ENCODE measurements around the gene MDH1B.

Gene MDH1B

DNA sequence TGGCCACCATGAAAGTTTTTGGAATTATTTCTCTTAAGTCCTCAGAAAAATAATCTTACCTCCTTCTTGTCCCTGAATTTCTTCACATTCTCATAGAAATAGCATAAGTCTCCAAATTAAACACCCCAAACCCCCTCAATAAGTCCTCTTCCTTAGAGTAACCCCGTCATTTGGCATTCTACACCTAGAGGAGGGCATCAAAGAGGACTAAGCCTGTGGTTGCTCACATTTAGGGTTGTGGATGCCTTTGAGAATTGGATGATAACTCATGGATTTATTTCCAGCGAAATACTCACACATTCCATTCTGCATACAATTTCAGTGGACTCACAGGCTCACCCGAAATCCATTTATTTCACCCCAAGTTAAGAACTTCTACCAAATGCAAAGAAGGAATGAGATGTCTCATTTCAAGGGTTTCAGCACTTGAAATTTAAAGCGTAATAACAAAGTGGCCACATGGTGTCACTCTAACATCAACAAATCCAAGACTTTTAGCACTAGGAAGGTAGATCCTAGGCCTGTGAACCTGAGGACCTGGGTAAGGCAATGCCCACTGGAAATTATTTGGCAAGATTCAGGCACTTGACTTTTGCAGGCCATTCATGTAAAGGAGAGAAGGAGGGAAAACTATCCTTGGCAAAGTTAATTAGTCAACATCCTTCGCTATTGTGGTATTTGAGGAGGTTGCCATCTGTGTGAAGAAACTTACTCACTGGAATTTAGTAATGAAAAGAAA lies 71.6 kb downstream of the MDH1B start:
- DNase-seq, result no peak

DNA sequence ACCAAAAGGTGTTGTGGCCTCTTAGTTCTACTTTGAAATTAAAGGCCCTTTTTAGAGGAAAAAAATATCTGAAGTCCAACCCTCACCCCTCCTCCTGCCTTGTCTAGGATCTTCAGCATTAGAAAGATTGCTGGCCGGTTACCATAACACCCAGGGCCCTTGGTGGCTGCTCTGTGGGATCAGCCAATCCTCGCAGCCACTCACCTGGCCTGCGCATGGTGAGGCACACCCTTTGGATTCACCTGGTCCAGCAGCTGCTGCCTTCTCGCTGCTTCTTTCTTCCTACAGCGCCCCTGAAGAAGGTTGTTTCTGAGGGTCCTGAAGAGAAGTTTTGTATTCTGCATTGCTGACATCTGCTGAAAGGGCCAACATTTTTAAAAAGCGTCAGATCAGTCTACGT lies 72.2 kb downstream of the MDH1B start:
- no peak for DNase-seq

DNA sequence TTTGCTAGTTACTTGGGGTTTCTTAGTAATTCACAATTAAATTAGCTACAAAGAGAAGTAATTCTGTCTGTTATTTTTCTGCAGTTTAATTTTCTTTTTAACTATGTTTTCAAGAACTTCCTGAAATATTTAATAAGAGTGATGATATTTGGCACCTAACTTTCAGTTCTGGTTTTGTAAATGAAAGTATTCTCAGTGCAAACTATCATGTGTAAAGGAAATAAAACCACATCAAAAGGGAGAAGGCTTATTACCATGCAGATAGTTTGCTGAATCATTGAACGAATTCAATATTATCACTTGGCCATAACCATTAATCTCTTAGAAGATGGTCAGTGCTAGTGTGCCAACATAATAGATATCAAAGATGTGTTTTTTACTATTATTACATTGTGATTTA lies 76.1 kb downstream of the MDH1B start:
- no peak for DNase-seq

DNA sequence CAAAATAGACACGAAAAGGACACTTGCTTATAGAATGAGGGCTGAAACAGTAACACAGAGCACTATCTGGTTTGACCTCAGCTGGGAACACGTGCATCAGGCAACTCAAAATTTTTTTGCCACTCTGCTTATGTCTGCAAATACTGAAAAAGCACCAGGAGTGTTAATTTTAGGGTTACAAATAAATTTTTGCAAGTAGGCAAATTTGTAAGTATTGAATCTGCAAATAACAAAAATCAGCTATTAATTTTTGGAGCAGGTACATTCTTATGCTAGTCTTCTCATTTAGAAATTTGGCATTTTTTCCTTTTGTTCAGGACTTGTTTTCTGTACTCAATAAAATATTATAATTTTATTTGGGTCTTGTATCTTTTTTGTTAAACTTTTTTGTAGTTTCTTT lies 76.7 kb downstream of the MDH1B start:
- DNase-seq, result no peak
